Activated naive CD8-positive, alpha-beta T cell treated with anti-CD3 and anti-CD28 coated beads, Interleukin-2, amount 50 U/mL, for 16 hours (primary cell): Measurements from ENCODE around the gene PSMA8.
"Not testable (repeated sequence)": the region's sequence is repeated elsewhere in the genome, so short reads cannot be mapped to it uniquely, and the experiment has no call there.

Experiments
- DNase-seq: peaks from one replicate; pipeline ENCODE4 v3.0.0-alpha.2; 2020; ENCODE audit warnings: low read depth, low spot score

PSMA8 gene

DNA sequence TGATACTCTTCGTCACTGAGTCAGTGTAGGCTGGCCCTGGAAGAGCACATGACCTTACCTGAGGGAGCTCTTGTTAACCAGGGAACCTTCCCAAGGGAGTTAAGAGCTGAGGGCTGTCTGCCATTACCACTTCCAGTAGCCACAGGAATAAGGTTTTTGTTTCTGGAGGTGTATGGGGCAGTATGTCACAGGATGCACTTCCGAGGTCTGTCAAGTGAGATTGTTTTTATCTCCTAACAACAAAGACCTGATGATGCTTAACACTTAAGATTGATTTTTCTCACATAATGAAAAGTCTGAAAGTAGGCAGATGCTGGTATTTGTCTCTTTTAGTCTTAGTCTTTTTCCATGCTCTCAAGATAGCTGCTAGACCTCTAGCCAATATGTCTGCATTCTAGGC lies 41.8 kb downstream of the PSMA8 start:
- no peak for DNase-seq

DNA sequence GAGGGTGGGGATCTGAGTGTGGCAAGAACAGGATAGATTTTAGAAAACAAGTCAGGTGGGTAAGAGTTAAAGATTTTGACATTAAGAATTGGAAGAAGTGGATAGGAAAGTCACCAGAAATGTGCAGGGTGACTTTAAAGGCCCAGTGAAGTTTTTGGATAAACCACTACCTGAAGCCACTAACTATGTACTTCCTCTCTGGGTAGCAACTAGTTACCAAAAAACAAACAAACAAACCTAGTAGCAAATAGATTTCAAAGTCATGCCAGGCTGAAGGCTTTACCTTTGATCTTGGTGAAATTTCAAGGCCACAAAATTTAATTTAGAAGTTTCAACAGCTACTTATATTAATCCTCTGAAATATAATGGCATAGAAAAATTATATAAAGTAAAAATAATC lies 42.5 kb downstream of the PSMA8 start:
- no peak for DNase-seq

DNA sequence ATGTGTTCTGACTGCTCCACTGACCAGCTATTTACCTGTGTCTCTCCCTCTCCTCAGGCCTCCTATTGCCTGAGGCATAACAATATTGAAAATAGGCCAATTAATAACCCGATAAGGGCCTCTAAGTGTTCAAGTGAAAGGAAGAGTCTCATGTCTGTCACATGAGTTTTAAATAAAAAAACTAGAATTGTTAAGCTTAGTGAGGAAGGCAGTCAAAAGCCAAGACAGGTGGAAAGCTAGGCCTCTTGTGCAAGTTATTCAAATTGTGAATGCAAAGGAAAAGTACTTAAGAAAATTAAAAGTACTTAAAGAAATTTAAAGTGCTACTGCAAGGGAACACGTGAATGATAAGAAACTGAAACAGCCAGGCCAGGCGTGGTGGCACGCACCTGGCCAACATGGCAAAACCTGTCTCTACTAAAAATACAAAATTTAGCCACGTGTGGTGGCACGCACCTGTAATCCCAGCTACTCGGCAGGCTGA lies 47.7 kb downstream of the PSMA8 start:
- no peak for DNase-seq

DNA sequence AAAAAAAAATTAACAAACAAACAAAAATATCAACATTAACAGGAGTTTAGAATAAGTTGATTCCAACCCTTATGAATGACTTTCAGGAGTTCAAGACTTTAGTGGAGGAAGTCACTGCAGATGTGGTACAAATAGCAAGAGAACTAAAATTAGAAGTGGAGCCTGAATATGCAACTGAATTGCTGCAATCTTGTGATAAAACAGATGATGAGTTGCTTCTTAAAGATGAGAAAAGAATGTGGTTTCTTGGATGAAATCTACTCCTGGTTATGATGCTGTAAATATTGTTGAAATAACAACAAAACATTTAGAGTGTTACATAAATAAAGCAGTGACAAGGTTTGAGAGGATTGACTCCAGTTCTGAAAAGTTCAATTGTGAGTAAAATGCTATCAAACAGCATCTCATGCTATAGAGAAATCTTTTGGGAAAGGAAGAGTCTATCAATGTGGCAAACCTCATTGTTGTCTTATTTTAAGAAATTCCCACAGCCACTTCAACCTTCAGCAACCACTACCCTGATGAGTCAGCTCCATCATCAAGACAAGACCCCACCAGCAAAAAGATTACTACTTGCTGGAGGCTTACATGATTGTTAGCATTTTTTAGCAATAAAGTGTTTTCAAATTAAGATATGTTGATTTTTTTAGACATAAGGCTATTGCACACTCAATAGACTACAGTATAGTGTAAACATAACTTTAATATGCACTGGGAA lies 49.9 kb downstream of the PSMA8 start:
- no peak for DNase-seq

- DNase-seq: no peak
These were observed 51.6 kb downstream of the PSMA8 start for GRCh38 chr18:26185267-26185666.

- no peak for DNase-seq
These were observed 56.8 kb downstream of the PSMA8 start for GRCh38 chr18:26190506-26190905.

- no peak for DNase-seq
These were observed 58.6 kb downstream of the PSMA8 start for GRCh38 chr18:26192233-26192632.

GRCh38 chr18:26196605-26197004 lies 62.9 kb downstream of the PSMA8 start:
- no peak for DNase-seq

- DNase-seq: not testable (repeated sequence)
These were observed 68.3 kb downstream of the PSMA8 start for GRCh38 chr18:26202001-26202400.

GRCh38 chr18:26205318-26205717 lies 71.6 kb downstream of the PSMA8 start:
- no peak for DNase-seq

DNA sequence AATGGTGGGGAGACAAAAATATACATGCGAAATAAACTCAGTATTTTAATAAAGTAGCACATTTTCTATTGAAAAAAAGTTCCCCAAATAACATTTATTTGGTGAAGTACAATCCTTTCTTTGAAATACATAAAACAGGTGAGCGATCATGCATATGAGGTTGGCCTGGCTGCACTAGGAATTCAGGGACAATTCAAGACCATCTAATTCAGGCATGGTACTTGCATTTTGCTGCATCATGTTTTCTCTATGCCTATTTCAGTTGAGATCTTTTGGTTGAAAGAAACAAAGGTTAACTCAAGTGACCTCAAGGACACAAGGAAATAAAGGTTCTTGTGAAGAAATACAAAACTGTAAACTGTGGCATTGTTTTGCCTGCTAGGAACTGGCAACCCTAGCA lies 72.8 kb downstream of the PSMA8 start:
- no peak for DNase-seq

- DNase-seq: no peak
These were observed 74.3 kb downstream of the PSMA8 start for GRCh38 chr18:26207937-26208336.

- no peak for DNase-seq
These were observed 75.3 kb downstream of the PSMA8 start for GRCh38 chr18:26208977-26209376.

GRCh38 chr18:26210147-26210546 lies 76.5 kb downstream of the PSMA8 start:
- DNase-seq: no peak

DNA sequence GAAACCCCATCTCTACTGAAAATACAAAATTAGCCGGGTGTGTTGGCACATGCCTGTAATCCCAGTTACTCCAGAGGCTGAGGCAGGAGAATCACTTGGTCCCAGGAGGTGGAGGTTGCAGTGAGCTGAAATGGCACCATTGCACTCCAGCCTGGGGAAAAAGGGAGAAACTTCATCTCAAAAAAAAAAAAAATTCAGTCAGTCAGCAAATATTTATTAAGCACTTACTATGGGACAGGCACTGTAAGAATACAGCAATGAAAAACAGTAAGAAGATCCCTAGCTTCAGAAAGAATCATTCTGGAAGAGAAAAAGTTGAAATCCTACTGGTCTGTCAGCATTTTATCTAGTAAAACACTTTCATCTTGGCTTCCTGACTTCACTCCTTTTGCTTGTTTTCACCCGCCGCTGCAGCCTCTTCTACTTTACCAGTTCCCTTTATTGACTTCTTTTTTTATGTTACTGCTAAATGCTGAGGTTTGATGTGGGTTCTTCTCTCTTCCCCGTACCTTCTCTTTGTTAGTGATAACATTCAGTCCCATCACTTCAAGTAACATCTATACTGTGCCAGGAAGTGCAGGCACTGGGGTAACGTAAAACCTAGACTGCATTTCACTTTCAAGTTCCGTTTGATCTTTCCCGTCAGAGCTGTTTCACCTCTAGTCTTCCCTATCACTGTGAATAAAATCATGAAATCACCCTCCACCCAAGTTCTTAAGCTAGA lies 81.7 kb downstream of the PSMA8 start:
- no peak for DNase-seq

- DNase-seq: no peak
These were observed 91.5 kb downstream of the PSMA8 start for GRCh38 chr18:26225022-26225693.

- DNase-seq: no peak
These were observed 92.2 kb downstream of the PSMA8 start for GRCh38 chr18:26225915-26226228.

DNA sequence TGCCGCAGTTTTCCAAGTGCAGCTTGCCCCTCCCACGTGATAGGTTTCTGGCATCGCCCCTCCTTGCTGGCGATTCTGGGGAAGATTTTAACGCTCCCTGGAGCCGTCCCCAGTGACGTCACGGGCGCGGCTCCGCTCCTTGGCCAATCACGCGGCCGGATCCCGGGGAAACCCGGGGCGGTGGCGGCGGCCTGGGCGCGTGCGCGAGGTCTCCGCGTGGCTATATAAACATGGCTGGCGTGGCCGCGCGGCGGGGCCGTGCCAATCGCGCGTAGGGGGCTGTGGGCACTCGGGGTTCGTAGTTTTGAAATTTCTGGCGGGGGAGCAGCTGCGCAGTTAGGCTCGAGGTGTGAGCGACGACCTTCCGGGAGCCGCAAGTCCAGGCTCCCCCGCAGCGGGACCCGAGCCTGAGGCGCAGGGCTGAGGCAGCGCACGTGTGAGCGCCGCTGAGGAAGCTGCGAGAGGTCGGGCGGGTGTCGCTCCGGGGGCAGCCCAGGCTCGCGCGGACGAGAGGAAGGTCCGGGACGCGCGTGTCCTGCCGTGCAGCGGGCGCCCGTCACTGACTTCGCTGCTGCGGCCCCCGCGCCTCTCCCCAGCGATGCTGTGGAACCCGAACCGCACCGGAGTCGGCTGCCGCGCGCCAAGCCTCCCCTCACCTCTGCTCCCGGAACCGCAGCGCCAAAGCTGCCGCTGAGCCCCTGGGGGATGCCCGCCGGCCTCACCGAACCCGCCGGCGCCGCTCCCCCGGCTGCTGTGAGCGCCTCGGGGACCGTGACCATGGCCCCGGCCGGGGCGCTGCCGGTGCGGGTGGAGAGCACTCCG lies 92.8 kb downstream of the PSMA8 start, which contains the start of gene TAF4B:
TAF4B (plus strand) TSS at position 217 of the 822 bp plus-strand sequence; CDS start at position 706, 489 bp downstream.
- peak; percentile 90 for DNase-seq

- no peak for DNase-seq
These were observed 93.5 kb downstream of the PSMA8 start for GRCh38 chr18:26227051-26227670.

DNA sequence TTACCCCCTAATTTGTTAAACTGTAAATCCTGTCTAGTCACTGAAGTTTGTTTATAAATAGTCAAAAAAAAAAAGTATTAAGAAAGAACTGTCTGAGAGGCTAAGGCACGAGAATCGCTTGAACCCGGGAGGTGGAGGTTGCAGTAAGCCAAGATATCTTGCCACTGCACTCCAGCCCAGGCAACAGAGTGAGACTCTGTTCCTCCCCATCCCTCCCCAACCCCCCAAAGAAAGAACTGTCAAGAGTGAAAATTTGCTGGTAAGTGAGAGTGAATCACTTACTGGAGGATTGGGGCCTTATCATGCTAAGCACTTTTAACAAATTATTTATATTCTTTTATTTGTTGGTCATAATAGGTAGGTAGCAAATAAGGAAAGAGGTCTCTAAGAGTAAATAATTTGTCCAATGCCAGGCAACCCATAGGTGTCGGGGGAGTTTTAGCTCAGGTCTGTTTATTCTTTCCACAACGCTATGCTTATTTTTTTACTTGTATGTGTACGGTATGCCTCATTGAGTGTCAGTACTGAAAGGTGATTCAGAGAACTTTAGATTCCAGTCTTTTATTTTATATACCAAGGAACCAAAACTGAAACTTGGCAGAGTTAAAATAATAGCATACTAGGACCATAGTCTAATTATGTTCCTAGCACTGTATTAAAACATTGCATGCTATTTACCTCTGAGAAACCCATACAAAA lies 95.0 kb downstream of the PSMA8 start:
- no peak for DNase-seq

DNA sequence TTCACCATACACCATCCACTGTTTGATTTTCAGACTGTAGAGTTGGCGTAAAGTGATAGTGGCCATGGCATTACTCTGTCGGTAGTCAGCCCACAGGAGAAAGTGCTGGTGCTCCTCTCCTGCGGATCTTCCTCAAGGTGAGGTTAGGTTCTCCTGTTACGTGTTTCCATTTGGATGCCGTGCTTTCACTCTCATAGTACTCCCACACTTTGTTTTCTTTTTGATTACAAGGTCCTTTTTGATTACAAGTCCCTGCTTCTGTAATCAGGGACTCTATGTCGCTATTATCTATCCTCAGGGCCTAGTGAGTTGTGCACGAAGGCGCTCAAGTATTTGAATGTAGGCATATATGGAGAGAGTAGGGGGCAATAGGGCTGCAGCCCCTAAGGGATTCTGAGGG lies 96.8 kb downstream of the PSMA8 start:
- no peak for DNase-seq
